HG03097 (cell line): ENCODE measurements around the gene ABTB2.
"Not testable (repeated sequence)": the region's sequence is repeated elsewhere in the genome, so short reads cannot be mapped to it uniquely, and the experiment has no call there.

Experiments
- ATAC-seq: cut with Tn5 transposase; IDR thresholded peaks from one replicate; pipeline ENCODE4 v1.9.1; 2021; ENCODE audit not compliant: unreplicated experiment, low FRiP score

ABTB2 gene

DNA sequence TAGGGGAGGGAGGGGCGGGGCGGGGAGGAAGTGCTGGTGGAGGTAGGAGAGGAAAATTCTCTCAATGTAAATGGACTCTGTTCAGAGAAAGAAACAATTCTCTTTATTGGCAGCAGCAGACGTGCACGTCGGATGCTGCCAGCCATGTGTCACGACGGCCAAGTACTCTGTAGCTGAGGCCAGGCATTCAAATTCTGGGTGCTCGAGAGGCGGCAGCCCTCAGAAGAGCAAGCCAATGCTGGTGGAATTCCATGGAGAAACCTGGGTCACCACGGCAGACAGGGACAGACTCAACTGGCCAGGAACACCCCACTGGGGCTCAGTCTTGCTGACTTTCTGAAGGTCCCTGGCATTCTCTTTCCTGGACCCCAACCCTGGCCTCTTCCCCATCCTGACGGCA is 90.8 kb downstream of the ABTB2 start:
- ATAC-seq: no peak

DNA sequence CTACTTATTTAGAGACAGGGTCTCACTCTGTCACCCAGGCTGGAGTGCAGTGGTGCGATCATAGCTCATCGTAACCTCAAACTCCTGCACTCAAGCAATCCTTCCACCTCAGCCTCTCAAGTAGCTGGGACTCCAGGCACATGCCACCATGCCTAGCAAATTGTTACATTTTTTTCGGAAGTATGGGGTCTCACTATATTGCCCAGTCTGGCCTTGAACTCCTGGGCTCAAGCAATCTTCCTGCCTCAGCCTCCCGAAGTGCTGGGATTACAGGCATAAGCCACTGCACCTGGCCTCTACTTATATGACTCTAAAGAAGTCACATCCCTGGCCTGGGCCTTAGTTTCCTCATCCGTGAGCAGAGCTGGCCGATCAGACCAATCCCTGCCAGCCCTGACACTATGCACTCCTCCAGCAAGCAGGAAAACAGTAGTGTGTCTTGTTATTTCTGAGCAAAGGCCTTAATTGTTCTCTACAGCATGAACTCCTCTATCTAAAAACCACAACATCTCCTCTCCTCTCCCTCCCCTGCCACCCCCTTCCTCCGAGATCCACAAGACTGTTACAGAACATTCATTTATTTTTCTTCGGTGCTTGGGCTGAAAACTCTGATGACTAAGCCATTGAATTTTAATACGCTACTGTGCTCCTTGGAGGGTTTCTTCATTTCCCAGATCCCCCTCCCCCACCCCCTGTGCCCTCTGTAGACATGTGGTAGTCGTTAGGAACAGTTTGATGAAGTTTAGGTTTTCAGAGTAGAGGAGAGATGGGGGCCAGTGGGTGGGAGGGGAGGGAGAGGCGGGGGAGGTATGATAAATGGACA is 91.5 kb downstream of the ABTB2 start:
- ATAC-seq: no peak

GRCh38 chr11:34264303-34265110 is 93.3 kb downstream of the ABTB2 start:
- no peak for ATAC-seq

- no peak for ATAC-seq
Measured at GRCh38 chr11:34263441-34264091, 94.2 kb downstream of the ABTB2 start.

DNA sequence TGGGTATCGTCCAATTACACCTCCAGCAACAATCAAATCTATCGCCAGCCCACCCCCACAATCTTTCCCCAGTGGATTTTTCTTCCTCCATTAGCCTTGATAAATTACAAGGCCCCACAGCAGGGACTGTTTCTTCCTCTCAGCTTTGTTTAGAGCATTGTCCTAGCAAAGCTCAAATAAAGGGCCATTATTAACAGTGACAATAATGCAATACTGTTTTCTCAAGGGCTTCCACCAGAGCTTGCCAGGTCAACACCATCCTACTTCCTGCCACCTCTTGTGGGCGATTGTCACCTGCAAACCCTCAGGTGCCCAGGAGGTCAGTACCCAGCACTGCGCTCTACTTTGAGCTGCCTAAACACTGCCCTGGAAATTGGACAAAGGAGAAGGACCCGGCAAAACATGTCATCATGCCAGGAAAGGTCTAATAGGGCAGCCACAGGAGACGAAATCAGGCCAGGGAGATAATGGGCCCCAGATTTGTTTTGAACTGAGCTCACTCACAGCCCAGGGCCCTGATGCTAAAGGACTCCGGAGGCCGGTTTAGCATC is 95.2 kb downstream of the ABTB2 start:
- ATAC-seq: no peak

DNA sequence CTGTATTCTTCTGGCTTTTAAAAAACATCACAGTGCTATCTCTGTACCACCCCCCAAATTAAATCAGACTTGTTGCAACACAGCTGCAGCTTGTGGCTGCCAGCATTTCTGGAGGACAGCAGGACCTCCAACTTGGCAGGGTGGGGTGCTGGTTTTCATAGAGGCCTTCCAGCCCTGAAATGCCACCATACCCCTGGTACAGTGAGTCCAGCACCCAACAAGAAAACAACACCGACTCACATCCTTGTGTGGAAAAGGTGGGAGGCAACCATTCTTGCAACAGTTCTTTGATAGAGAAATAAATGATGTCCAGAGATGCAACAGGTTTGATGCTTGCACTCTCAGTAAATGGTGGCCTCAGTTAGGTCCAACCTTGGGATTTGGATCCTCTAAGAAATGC is 96.0 kb downstream of the ABTB2 start:
- ATAC-seq: no peak

GRCh38 chr11:34261095-34261494 is 96.7 kb downstream of the ABTB2 start:
- no peak for ATAC-seq

DNA sequence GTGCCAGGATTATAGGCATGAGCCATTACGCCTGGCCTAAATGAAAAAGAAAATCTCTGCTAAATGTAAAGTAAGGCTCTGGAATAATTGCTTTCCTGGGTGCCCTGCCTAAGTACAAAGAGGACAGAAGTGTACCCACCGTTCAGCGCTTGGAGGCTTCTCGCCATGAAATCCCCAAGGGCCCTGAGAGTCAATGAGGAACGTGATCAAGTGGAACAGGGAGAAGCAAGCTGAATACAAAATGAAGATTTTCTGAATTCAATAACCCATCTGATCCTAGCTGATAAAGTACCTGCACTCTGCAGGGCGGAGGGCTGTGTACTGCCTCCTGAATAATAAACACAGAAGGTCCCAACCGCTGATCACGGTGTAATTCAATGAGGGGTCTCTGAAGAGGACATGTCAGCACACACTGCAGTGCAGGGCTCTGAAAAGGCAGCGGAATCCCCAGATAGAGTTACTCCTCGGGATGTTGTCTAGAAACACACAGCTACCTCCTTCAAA is 97.7 kb downstream of the ABTB2 start:
- ATAC-seq: no peak

DNA sequence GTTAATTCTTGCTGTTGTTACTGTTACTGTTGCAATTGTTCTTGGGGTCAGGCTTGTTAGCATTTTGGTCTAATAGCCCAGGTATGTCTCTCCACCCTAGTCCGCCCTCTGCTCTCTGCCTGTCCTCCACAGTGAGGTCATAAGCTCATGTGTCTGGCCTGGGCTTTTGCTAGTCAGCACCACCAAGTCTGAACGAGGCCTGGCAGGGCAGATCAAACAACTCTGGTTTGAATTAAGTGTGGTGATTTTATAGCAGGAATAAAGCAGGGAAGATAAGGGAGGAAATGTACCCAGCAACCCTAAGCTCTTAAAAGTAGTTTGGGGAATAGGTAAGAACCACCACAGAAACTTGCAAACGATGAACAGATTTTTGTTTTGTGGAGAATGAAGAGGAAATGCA is 98.7 kb downstream of the ABTB2 start:
- no peak for ATAC-seq

DNA sequence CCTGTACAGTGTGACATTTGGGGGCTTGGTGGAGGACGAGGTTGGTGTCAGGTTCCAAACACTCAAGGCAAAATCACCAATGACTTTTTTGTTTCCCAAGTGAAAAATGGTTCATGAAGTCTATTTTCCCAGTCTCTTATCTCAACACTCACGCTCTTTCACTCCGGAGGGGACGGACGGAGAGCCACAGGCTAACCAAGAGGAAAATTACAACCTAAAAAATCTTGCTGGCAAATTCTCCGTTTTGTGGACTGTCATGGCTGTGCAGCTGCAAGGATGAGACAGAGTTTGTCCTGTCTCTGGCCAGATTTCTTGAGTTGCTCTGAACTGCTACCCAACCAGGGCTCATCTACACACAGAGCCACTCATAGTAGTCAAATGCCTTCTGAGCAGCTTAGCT is 101.2 kb downstream of the ABTB2 start:
- ATAC-seq: no peak

- no peak for ATAC-seq
Measured at GRCh38 chr11:34256150-34256549, 101.7 kb downstream of the ABTB2 start.

- ATAC-seq: no peak
Measured at GRCh38 chr11:34255101-34255500, 102.7 kb downstream of the ABTB2 start.

DNA sequence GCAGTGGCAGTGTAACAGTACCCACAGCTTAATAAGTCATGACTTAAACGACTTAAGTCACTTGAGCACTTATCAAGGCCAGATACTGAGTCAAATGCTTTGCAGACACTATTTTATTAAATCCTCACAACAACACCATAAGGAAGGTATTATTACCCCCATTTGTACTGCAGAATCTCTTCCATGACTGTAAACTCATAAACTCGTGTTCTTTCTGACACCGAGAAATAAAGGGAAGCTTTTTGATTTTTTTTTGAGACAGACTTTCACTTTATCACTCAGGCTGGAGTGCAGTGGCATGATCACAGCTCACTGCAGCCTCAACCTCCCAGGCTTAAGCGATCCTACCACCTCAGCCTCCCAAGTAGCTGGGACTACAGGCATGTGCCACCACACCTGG is 103.8 kb downstream of the ABTB2 start:
- no peak for ATAC-seq

DNA sequence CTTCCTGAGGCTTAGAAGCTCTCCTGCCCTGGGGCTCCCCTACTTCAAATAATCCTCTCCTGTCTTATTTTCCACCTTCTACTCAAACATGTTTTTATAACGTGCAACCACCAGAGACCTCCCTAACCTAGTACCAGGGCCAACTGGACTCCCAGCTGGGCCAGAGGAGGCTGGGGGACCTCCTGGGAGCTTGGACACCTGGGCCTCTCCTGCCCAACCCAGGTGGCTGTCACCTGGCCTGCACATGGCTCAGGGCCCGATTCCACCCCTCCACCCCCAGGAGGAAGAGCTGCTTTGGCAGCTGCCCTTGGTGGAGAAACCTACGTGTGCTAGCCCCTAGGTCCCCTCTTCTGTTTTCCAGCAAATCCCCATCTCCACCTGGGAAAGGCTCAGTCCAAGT is 105.2 kb downstream of the ABTB2 start:
- no peak for ATAC-seq

GRCh38 chr11:34252015-34252414 is 105.8 kb downstream of the ABTB2 start:
- no peak for ATAC-seq

DNA sequence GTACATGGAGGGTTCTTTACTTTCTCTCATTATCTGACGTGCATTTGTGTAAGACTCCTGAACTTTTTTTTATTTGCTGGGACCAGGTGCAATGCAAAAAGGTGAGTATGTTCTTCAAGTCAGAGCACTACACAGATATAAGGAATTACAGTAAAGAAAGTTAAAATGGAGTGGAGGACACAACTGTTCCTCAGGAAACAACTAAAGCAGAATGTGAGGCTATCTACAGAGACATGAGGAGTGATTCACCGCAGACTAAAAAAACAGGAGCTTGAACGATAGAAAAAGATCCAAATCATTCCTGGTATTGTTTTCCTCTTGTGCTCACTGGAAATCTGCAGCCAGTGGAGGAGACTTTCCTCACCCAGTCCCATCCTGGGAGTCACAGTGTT is 106.2 kb downstream of the ABTB2 start:
- ATAC-seq: no peak

- peak; percentile 83 for ATAC-seq
Measured at GRCh38 chr11:34250732-34251588, 106.8 kb downstream of the ABTB2 start.

DNA sequence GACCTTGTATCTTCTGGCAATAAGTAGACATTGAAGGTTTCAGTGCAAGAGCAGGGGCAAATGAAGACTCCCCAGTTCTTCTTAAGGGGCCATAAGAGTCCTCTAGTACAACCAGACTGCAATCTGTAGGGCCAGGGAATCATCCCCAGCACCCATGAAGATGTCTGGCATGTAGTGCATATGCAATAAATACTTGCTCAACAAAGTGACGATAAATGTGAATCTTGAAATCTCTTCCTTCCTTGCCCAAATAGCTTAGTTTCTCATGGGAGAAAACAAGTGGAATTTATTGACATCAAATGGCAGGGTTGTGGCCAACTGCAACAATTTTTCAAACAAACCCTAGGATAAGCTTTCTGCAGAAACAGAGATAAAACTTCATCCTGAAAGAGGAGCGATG is 107.6 kb downstream of the ABTB2 start:
- ATAC-seq: no peak

DNA sequence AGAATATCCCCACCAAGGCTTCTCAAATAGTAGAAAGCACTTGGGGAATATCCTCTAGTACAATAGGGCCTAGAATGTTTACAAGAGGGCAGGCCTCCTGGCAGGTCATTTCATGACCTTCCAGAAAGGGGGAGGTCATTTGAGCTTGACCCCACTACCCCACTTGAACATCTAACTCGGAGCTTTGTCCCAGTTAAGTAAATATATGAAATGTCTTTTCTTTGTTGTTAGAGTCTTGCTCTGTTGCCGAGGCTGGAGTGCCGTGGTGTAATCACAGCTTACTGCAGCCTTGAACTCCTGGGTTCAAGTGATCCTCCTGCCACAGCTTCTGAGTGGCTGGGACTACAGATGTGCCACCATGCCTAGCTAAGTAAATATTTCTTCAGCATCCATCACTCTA is 108.4 kb downstream of the ABTB2 start:
- no peak for ATAC-seq

- ATAC-seq: not testable (repeated sequence)
Measured at GRCh38 chr11:34246511-34246910, 111.3 kb downstream of the ABTB2 start.
